ENCODE results near the gene MAGI2.

MAGI2 gene

GRCh38 chr7:78212476-78213060 is 1240.9 kb downstream of the MAGI2 start:
- H3K9ac ChIP-seq (ENCODE audit: low read length), result no peak overlapping the region
- H3K4me3 ChIP-seq (ENCODE audit: low read length), result no peak overlapping the region

GRCh38 chr7:78207269-78207668 is 1246.2 kb downstream of the MAGI2 start:
- H3K4me3 ChIP-seq (ENCODE audit: low read length), result no peak overlapping the region
- no peaks in the 10 kb centered on the region for H3K27me3 ChIP-seq (ENCODE audit: control insufficient read depth, insufficient read depth, low read length)

More at GRCh38 chr7:78212476-78213060, 1240.9 kb downstream of the MAGI2 start:
- H3K36me3 ChIP-seq (ENCODE audit: control insufficient read depth, insufficient read depth, low read length), result no peaks in the 10 kb centered on the region
- H3K4me1 ChIP-seq (ENCODE audit: control insufficient read depth, insufficient read depth, low read length), result no peaks in the 10 kb centered on the region
- no peaks in the 10 kb centered on the region for H3K27me3 ChIP-seq (ENCODE audit: control insufficient read depth, insufficient read depth, low read length)
- no peak overlapping the region for H3K27ac ChIP-seq (ENCODE audit: low read depth, low read length)

GRCh38 chr7:78206769-78207168 is 1246.7 kb downstream of the MAGI2 start:
- Histone ChIP-seq H3K9ac (ENCODE audit: low read length) (no peak overlapping the region), H3K27ac (ENCODE audit: low read depth, low read length) (no peak overlapping the region), H3K4me1 (ENCODE audit: control insufficient read depth, insufficient read depth, low read length) (no peaks in the 10 kb centered on the region), H3K27me3 (ENCODE audit: control insufficient read depth, insufficient read depth, low read length) (no peaks in the 10 kb centered on the region), H3K4me3 (ENCODE audit: low read length) (no peak overlapping the region), H3K36me3 (ENCODE audit: control insufficient read depth, insufficient read depth, low read length) (no peaks in the 10 kb centered on the region)

More at GRCh38 chr7:78207269-78207668, 1246.2 kb downstream of the MAGI2 start:
- no peaks in the 10 kb centered on the region for H3K4me1 ChIP-seq (ENCODE audit: control insufficient read depth, insufficient read depth, low read length)
- H3K36me3 ChIP-seq (ENCODE audit: control insufficient read depth, insufficient read depth, low read length), result no peaks in the 10 kb centered on the region
- H3K9ac ChIP-seq (ENCODE audit: low read length), result no peak overlapping the region
- H3K27ac ChIP-seq (ENCODE audit: low read depth, low read length), result no peak overlapping the region

GRCh38 chr7:78203042-78203720 is 1250.3 kb downstream of the MAGI2 start:
- no peaks in the 10 kb centered on the region for H3K36me3 ChIP-seq (ENCODE audit: control insufficient read depth, insufficient read depth, low read length)
- no peaks in the 10 kb centered on the region for H3K4me1 ChIP-seq (ENCODE audit: control insufficient read depth, insufficient read depth, low read length)
- no peaks in the 10 kb centered on the region for H3K27me3 ChIP-seq (ENCODE audit: control insufficient read depth, insufficient read depth, low read length)
- no peak overlapping the region for H3K9ac ChIP-seq (ENCODE audit: low read length)
- no peak overlapping the region for H3K27ac ChIP-seq (ENCODE audit: low read depth, low read length)
- H3K4me3 ChIP-seq (ENCODE audit: low read length), result no peak overlapping the region

GRCh38 chr7:78198756-78199155 is 1254.7 kb downstream of the MAGI2 start:
- H3K9ac ChIP-seq (ENCODE audit: low read length), result no peak overlapping the region
- H3K4me3 ChIP-seq (ENCODE audit: low read length), result no peak overlapping the region
- H3K27me3 ChIP-seq (ENCODE audit: control insufficient read depth, insufficient read depth, low read length), result no peaks in the 10 kb centered on the region
- no peak overlapping the region for H3K27ac ChIP-seq (ENCODE audit: low read depth, low read length)
- H3K36me3 ChIP-seq (ENCODE audit: control insufficient read depth, insufficient read depth, low read length), result no peaks in the 10 kb centered on the region
- no peaks in the 10 kb centered on the region for H3K4me1 ChIP-seq (ENCODE audit: control insufficient read depth, insufficient read depth, low read length)

GRCh38 chr7:78197447-78197846 is 1256.0 kb downstream of the MAGI2 start:
- H3K9ac ChIP-seq (ENCODE audit: low read length), result no peak overlapping the region
- H3K36me3 ChIP-seq (ENCODE audit: control insufficient read depth, insufficient read depth, low read length), result no peaks in the 10 kb centered on the region
- no peak overlapping the region for H3K27ac ChIP-seq (ENCODE audit: low read depth, low read length)
- H3K4me1 ChIP-seq (ENCODE audit: control insufficient read depth, insufficient read depth, low read length), result no peaks in the 10 kb centered on the region
- no peaks in the 10 kb centered on the region for H3K27me3 ChIP-seq (ENCODE audit: control insufficient read depth, insufficient read depth, low read length)
- no peak overlapping the region for H3K4me3 ChIP-seq (ENCODE audit: low read length)

GRCh38 chr7:78195281-78195680 is 1258.2 kb downstream of the MAGI2 start:
- Histone ChIP-seq H3K4me3 (ENCODE audit: low read length) (no peak overlapping the region), H3K36me3 (ENCODE audit: control insufficient read depth, insufficient read depth, low read length) (no peaks in the 10 kb centered on the region), H3K27ac (ENCODE audit: low read depth, low read length) (no peak overlapping the region), H3K27me3 (ENCODE audit: control insufficient read depth, insufficient read depth, low read length) (no peaks in the 10 kb centered on the region), H3K9ac (ENCODE audit: low read length) (no peak overlapping the region), H3K4me1 (ENCODE audit: control insufficient read depth, insufficient read depth, low read length) (no peaks in the 10 kb centered on the region)

- Histone ChIP-seq H3K9ac (ENCODE audit: low read length) (no peak overlapping the region), H3K27me3 (ENCODE audit: control insufficient read depth, insufficient read depth, low read length) (no peaks in the 10 kb centered on the region), H3K36me3 (ENCODE audit: control insufficient read depth, insufficient read depth, low read length) (no peaks in the 10 kb centered on the region), H3K4me3 (ENCODE audit: low read length) (no peak overlapping the region), H3K27ac (ENCODE audit: low read depth, low read length) (no peak overlapping the region), H3K4me1 (ENCODE audit: control insufficient read depth, insufficient read depth, low read length) (no peaks in the 10 kb centered on the region)
Observed at GRCh38 chr7:78194611-78195010, 1258.9 kb downstream of the MAGI2 start.

GRCh38 chr7:78191475-78192079 is 1261.9 kb downstream of the MAGI2 start:
- no peaks in the 10 kb centered on the region for H3K27me3 ChIP-seq (ENCODE audit: control insufficient read depth, insufficient read depth, low read length)
- H3K4me1 ChIP-seq (ENCODE audit: control insufficient read depth, insufficient read depth, low read length), result no peaks in the 10 kb centered on the region
- no peak overlapping the region for H3K27ac ChIP-seq (ENCODE audit: low read depth, low read length)
- H3K36me3 ChIP-seq (ENCODE audit: control insufficient read depth, insufficient read depth, low read length), result no peaks in the 10 kb centered on the region
- no peak overlapping the region for H3K4me3 ChIP-seq (ENCODE audit: low read length)
- H3K9ac ChIP-seq (ENCODE audit: low read length), result no peak overlapping the region

GRCh38 chr7:78189762-78190161 is 1263.7 kb downstream of the MAGI2 start:
- H3K36me3 ChIP-seq (ENCODE audit: control insufficient read depth, insufficient read depth, low read length), result no peaks in the 10 kb centered on the region
- no peak overlapping the region for H3K4me3 ChIP-seq (ENCODE audit: low read length)
- no peaks in the 10 kb centered on the region for H3K4me1 ChIP-seq (ENCODE audit: control insufficient read depth, insufficient read depth, low read length)
- H3K27ac ChIP-seq (ENCODE audit: low read depth, low read length), result no peak overlapping the region
- no peak overlapping the region for H3K9ac ChIP-seq (ENCODE audit: low read length)
- H3K27me3 ChIP-seq (ENCODE audit: control insufficient read depth, insufficient read depth, low read length), result no peaks in the 10 kb centered on the region

- H3K9ac ChIP-seq (ENCODE audit: low read length), result no peak overlapping the region
- H3K27me3 ChIP-seq (ENCODE audit: control insufficient read depth, insufficient read depth, low read length), result no peaks in the 10 kb centered on the region
Observed at GRCh38 chr7:78185149-78185745, 1268.2 kb downstream of the MAGI2 start.

GRCh38 chr7:78184299-78184698 is 1269.2 kb downstream of the MAGI2 start:
- H3K9ac ChIP-seq (ENCODE audit: low read length), result no peak overlapping the region
- no peaks in the 10 kb centered on the region for H3K36me3 ChIP-seq (ENCODE audit: control insufficient read depth, insufficient read depth, low read length)
- no peaks in the 10 kb centered on the region for H3K4me1 ChIP-seq (ENCODE audit: control insufficient read depth, insufficient read depth, low read length)
- H3K27ac ChIP-seq (ENCODE audit: low read depth, low read length), result no peak overlapping the region
- H3K27me3 ChIP-seq (ENCODE audit: control insufficient read depth, insufficient read depth, low read length), result no peaks in the 10 kb centered on the region
- no peak overlapping the region for H3K4me3 ChIP-seq (ENCODE audit: low read length)

More at GRCh38 chr7:78185149-78185745, 1268.2 kb downstream of the MAGI2 start:
- Histone ChIP-seq H3K4me3 (ENCODE audit: low read length) (no peak overlapping the region), H3K4me1 (ENCODE audit: control insufficient read depth, insufficient read depth, low read length) (no peaks in the 10 kb centered on the region), H3K27ac (ENCODE audit: low read depth, low read length) (no peak overlapping the region), H3K36me3 (ENCODE audit: control insufficient read depth, insufficient read depth, low read length) (no peaks in the 10 kb centered on the region)

All from rectal smooth muscle tissue (tissue), 1 donor.